IPS-18c (cell line): ENCODE measurements around the gene EYA4.
"Not testable (repeated sequence)": the region's sequence is repeated elsewhere in the genome, so short reads cannot be mapped to it uniquely, and the experiment has no call there.

Source experiments
- H3K4me3 ChIP-seq: 2 replicates; pipeline ENCODE4 v1.7.0; 2013; ENCODE audit warnings: low read depth, mild to moderate bottlenecking, low read length, moderate library complexity; ENCODE audit not compliant: insufficient read depth
- H3K9me3 ChIP-seq: one replicate; pipeline ENCODE4 v1.6.1; 2013; ENCODE audit warnings: mild to moderate bottlenecking, low read length, moderate library complexity; ENCODE audit not compliant: control insufficient read depth, insufficient read depth

The EYA4 gene

GRCh38 chr6:133359760-133360159 is 118.6 kb downstream of the EYA4 start:
- H3K9me3 ChIP-seq, result no peaks in the 10 kb centered on the region
- no peak overlapping the region for H3K4me3 ChIP-seq

DNA sequence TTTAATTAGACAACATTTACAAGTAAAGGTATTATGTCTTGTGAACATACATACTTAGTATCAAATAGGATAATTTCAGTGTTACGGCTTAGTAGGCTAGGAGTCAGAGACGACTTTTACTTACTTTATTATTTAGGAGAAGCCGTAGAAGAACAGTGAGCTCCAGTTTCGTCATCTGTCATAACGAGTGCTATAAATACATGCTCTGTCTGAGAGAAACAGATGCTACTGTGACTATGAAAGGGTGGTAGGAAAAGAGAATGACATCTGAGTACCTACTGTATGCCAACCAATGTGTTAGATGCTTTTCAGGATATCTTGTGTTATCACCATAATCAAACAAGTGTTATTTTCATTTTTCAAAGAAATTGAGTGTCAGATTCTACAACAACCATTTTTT is 119.0 kb downstream of the EYA4 start:
- H3K4me3 ChIP-seq, result no peak overlapping the region
- H3K9me3 ChIP-seq, result no peaks in the 10 kb centered on the region

DNA sequence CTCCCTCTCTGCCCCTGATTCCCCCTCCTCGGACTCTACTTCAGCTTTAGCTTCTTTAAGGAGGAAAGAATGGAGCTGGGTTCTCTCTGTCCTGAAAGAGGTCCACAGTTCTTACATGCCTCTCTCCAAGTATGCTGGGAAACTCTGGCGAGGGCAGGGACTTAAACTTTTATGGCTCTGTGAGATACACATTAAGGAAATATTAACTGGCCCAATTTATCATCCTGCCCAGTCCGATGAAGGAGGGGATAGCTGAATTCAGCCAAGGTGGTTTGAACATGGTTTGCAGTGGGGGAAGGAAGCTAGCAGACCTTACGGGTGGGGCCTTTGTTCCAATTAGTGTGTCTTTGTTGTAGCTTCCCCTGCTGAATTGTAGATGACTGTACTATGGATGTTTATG is 121.7 kb downstream of the EYA4 start:
- no peak overlapping the region for H3K4me3 ChIP-seq

GRCh38 chr6:133368664-133369063 is 127.5 kb downstream of the EYA4 start:
- no peak overlapping the region for H3K4me3 ChIP-seq

More for the DNA sequence above, 121.7 kb downstream of the EYA4 start:
- H3K9me3 ChIP-seq, result no peaks in the 10 kb centered on the region

DNA sequence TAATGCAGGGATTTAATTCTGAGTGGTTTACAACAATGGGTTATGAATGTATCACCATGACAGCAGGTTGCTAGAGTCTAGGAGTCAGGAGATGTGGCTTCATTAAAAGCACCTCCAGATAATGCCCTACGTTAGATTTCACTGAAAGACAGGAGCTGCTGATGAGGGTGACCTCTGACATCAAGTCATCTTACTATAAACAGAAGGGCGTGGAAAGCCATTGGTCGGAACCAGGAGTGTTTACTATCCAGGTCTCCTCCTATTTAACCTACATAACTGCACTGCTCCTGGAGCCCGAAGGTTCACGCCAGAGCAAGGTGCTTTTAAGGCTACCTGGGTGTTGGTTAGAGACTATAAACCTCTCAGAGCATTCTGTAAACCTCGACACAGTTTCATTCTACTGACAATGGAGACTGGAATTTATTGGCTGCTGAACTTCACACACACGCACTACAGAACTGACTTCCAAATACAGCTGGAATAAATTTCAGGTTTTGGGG is 128.7 kb downstream of the EYA4 start:
- Histone ChIP-seq H3K4me3 (no peak overlapping the region), H3K9me3 (no peaks in the 10 kb centered on the region)

More at GRCh38 chr6:133368664-133369063, 127.5 kb downstream of the EYA4 start:
- no peaks in the 10 kb centered on the region for H3K9me3 ChIP-seq

GRCh38 chr6:133376743-133377142 is 135.6 kb downstream of the EYA4 start:
- Histone ChIP-seq H3K4me3 (no peak overlapping the region), H3K9me3 (no peaks in the 10 kb centered on the region)

- Histone ChIP-seq H3K4me3 (no peak overlapping the region), H3K9me3 (no peaks in the 10 kb centered on the region)
These were observed 136.1 kb downstream of the EYA4 start for GRCh38 chr6:133377219-133377618.

DNA sequence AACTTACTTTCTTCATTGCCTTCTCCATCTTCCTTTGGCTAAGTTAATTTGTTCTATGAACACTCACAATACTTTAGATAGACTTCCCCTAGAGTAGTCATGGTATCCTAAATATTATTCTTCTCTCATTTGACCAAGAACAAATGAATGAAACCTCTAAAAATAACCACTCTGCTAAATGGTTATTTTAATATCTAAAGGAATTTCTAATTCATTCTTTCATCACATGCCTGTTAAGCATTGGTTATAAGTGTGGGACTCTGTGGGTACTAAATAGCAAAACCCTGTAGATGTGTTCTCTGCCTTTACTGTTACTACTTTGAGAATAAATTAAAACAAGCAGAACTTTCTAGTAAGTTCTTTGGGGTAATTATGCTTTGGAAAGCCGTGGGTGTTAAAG is 138.9 kb downstream of the EYA4 start:
- Histone ChIP-seq H3K9me3 (no peaks in the 10 kb centered on the region), H3K4me3 (no peak overlapping the region)

GRCh38 chr6:133380723-133381122 is 139.6 kb downstream of the EYA4 start:
- Histone ChIP-seq H3K9me3 (no peaks in the 10 kb centered on the region), H3K4me3 (no peak overlapping the region)

DNA sequence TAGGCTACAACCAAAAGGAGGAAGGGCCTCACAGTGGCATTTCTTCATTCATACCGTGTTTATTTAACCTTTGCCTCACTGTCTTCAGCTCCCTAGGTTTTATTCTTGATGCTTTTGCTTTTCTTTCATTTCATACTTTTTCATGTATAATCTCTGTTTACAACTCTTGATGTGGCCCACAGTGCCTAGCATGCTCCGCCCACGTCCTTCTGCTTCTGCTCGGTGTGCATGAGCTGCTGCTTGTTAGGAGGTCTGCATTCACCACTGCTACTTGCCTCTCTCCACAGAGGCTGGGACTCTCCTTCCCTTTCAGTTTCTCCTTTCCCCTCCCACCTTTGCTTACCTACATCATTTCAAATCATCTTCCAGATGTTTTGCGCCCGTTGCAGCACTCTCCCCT is 147.6 kb downstream of the EYA4 start:
- no peak overlapping the region for H3K4me3 ChIP-seq
- no peaks in the 10 kb centered on the region for H3K9me3 ChIP-seq

GRCh38 chr6:133390168-133390567 is 149.0 kb downstream of the EYA4 start:
- Histone ChIP-seq H3K9me3 (no peaks in the 10 kb centered on the region), H3K4me3 (no peak overlapping the region)

GRCh38 chr6:133392015-133392414 is 150.9 kb downstream of the EYA4 start:
- H3K4me3 ChIP-seq, result no peak overlapping the region
- H3K9me3 ChIP-seq, result no peaks in the 10 kb centered on the region

DNA sequence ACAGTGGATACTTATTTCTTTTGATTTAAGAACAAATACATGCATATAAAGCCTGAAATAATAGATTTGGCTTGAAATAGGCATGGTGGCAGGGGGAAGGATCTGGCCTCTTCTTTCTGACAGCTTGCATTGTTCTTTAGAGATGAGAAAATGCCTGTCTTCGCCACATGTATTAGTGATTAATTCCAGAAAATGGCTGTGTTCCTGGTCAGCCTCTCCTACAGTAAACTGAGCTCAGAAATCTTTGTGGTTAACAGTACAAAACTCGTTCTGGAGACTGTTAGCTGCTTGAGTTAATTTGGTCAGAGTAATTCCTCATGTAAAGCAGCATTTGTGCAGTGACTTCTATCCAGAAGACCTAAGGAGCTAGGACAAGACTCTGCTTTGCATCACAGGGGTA is 151.5 kb downstream of the EYA4 start:
- no peak overlapping the region for H3K4me3 ChIP-seq
- no peaks in the 10 kb centered on the region for H3K9me3 ChIP-seq

GRCh38 chr6:133393891-133394290 is 152.7 kb downstream of the EYA4 start:
- Histone ChIP-seq H3K9me3 (no peaks in the 10 kb centered on the region), H3K4me3 (no peak overlapping the region)

DNA sequence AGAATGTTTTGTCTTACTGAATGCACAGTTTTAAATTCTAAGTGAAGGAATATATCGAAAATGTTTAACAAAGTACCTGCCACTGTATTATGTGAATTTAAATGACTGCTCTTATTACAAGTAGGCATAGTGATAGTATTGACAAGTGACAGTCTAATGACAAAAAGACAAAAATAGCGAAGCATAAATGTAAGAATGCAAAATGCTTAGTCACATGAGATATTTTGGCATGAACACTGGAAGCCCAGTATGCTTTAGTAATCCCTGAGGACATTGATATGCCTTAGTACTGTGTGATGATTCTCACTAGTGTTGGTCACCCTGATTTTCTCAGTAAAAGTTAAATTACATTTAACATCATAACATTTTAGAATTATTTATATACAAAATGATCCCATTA is 153.5 kb downstream of the EYA4 start:
- Histone ChIP-seq H3K4me3 (no peak overlapping the region), H3K9me3 (no peaks in the 10 kb centered on the region)

- no peaks in the 10 kb centered on the region for H3K9me3 ChIP-seq
These were observed 155.3 kb downstream of the EYA4 start for GRCh38 chr6:133396233-133396983.

GRCh38 chr6:133396984-133397348 is 155.8 kb downstream of the EYA4 start:
- H3K4me3 ChIP-seq, result no peak overlapping the region
- no peaks in the 10 kb centered on the region for H3K9me3 ChIP-seq

More at GRCh38 chr6:133396233-133396983, 155.3 kb downstream of the EYA4 start:
- H3K4me3 ChIP-seq, result no peak overlapping the region

- H3K9me3 ChIP-seq, result not testable (repeated sequence)
These were observed 156.4 kb downstream of the EYA4 start for GRCh38 chr6:133397601-133398000.

DNA sequence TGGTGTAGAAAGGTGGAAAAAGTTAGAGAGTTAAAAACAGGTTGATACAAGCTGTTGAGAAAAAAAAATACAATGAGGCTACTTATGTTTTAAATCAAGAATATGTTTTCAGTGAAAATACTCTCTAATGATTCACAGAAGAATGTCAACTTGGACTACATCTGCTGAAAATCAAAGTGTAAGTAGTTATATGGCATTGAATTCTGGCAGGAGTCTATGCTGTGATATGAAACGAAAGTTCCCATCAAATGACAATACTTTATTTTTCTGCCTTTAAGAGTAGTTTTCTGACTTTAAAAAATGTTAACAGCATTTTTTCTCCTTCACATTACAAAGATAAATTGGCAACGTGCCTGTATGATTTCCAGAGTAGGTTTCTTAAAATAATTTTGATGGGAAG is 158.3 kb downstream of the EYA4 start:
- no peak overlapping the region for H3K4me3 ChIP-seq
- H3K9me3 ChIP-seq, result no peaks in the 10 kb centered on the region

More at GRCh38 chr6:133397601-133398000, 156.4 kb downstream of the EYA4 start:
- H3K4me3 ChIP-seq, result not testable (repeated sequence)
